Heart left ventricle (tissue), 16 donors: Measurements from ENCODE around the gene CCSER1. TPM values are rescaled to one million over a fixed set of nuclear protein-coding genes. Genes with fewer than 3 reads are reported as not detected.

Experiments
- ATAC-seq, 4 donors: fragments of 200-7000 bp; cut with Tn5 transposase; one replicate each; pipeline ENCODE4 v1.9.1; 2020 to 2022; ENCODE audit warnings: moderate library complexity in 4 of 4, mild to moderate bottlenecking in 3 of 4, moderate number of reproducible peaks in 1 of 4
- DNase-seq, 5 donors: peaks; one replicate each; pipeline ENCODE4 v3.0.0-alpha.2; 2020
- H3K27ac ChIP-seq, 12 donors: fragments of 200-600 bp; sonication (generic) in 4 of 12; one replicate each; pipeline versions ENCODE4 v1.5.0 to v1.8.0; 2016 to 2022; ENCODE audit warnings: mild to moderate bottlenecking in 2 of 12
- H3K27me3 ChIP-seq, 9 donors: fragments of 200-600 bp; sonication (generic) in 2 of 9; one replicate each; pipeline versions ENCODE4 v1.5.1 to v1.8.0; 2016 to 2022; ENCODE audit warnings: mild to moderate bottlenecking in 3 of 9
- H3K36me3 ChIP-seq, 9 donors: fragments of 200-600 bp; sonication (generic) in 2 of 9; one replicate each; pipeline versions ENCODE4 v1.5.0 to v1.8.0; 2018 to 2022; ENCODE audit warnings: mild to moderate bottlenecking in 2 of 9
- H3K4me1 ChIP-seq, 12 donors: fragments of 200-600 bp; sonication (generic) in 4 of 12; one replicate each; pipeline versions ENCODE4 v1.5.0 to v1.8.0; 2016 to 2022; ENCODE audit warnings: mild to moderate bottlenecking in 3 of 12
- H3K4me3 ChIP-seq, 12 donors: fragments of 200-600 bp; sonication (generic) in 4 of 12; one replicate each; pipeline versions ENCODE4 v1.5.0 to v1.8.0; 2017 to 2022; ENCODE audit warnings: mild to moderate bottlenecking in 9 of 12, moderate library complexity in 4 of 12
- H3K9me3 ChIP-seq, 12 donors: fragments of 200-600 bp; sonication (generic) in 4 of 12; one replicate each; pipeline versions ENCODE4 v1.5.0 to v1.8.0; 2016 to 2022; ENCODE audit warnings: mild to moderate bottlenecking in 1 of 12
- CTCF ChIP-seq, 12 donors: fragments of 200-600 bp; sonication (generic) in 4 of 12; IDR thresholded peaks; one replicate each; pipeline versions ENCODE4 v1.5.0 to v1.8.0; 2018 to 2022; ENCODE audit warnings: antibody characterized with exemption in 12 of 12, mild to moderate bottlenecking in 5 of 12
- POLR2A ChIP-seq, 2 donors: fragments of 450-650 bp; IDR thresholded peaks; one replicate each; pipeline ENCODE4 v1.6.1; 2017; ENCODE audit warnings: antibody characterized with exemption in 2 of 2, mild to moderate bottlenecking in 2 of 2, moderate library complexity in 2 of 2
- WGBS, 4 donors: extraction: QIAGEN DNeasy Blood & Tissue Kit in 2 of 4; methylation state at CpG; one replicate each; pipeline versions ENCODE4 v1.1.5 to v1.1.7; 2013 to 2018; 5-methylcytosine and 5-hydroxymethylcytosine counted together
- intact Hi-C, 10 donors: fragments of 100-400 bp; cut with DNase I; formaldehyde crosslinking; loops; one replicate each; pipeline versions ENCODE4 v1.11.1 to v1.14.2; 2022
- polyA plus RNA-seq, 2 donors: library from polyadenylated mRNA; stranded (reverse); fragments of 200-250 nt; gene quantifications; one replicate each; pipeline ENCODE4 v1.2.3, GENCODE V29; 2013
- total RNA-seq, 9 donors: library from RNA; depleted of rRNA in 2 of 9; stranded (reverse); fragments of >200 nt in 2 of 9; fragmentation: NEBNext Ultra II Directional in 3 of 9; extraction: Animal tissue kit (Norgen Biotek cat#: 25700) in 3 of 9; gene quantifications; one replicate each; pipeline versions ENCODE4 v1.1.0 to v1.2.4, GENCODE V29; 2016 to 2023
- donor health status: ischemic (EF 13 %, LVEDD 7.1; RV severe dilation, severe dysfunction).
- donor health status: healthy with polysubstance abuse.
- donor health status: DM: no; HTN: yes; CAD: no.
- donor health status: DM: no; HTN: no; CAD: no.
- donor health status: ischemic (EF 25% LVEDD 6.9; RV normal size, moderate dysfunction).
- donor health status: ischemic (EF 25% LVEDD 5.7; RV mildly dilated, moderate dysfunction).
- donor health status: healthy.
- donor health status: DM: yes; HTN: yes; CAD: no.
- donor health status: ischemic (EF 35%, LVEDD 5.7; RV mildly dilated, moderate dysfunction).
- donor health status: nonischemic (EF 11% LVEDD 7.7; RV severe dilation, severe dysfunction).
- donor health status: DM: yes; HTN: yes; CAD: no.
- donor health status: PGD.
- donor health status: ischemic (EF 29% LVEDD 5.4; RV normal size, mild dysfunction).
- donor health status: nonischemic (EF 23%, LVEDD 6.1; RV moderate dilation, normal function).

CCSER1 gene
- total and polyA plus RNA-seq, 11 donors = 2.5 to 15.8 (median 12.2) TPM

DNA sequence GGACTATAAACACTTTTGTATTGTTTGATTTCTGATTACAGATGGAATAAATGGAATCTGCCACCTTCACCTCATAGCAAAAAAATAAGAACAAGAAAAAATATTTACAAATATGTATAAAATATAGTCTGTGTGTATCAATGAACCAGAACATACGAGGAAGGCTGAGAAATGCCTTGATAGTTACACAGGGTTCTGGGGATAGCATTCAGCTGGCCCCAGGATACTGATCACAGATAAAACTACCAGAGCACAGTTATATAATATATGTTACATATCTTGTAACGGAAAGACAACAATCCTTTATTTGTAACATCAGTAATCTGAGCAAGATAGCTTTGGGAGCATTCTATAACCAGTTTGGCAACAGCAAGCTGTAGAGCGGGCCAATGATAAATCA is 1101.5 kb downstream of the CCSER1 start:
- intact Hi-C loops = no loop called here
- H3K4me3 ChIP-seq = no peak overlapping the region
- TF ChIP-seq CTCF (IDR thresholded peaks at IDR 0.05) = no peak
- no peak for TF ChIP-seq POLR2A (IDR thresholded peaks at IDR 0.05)
- DNase-seq = no peak
- no peaks in the 10 kb centered on the region for H3K9me3 ChIP-seq
- H3K27ac ChIP-seq = no peak overlapping the region
- ATAC-seq = no peak
- H3K4me1 ChIP-seq = no peaks in the 10 kb centered on the region
- no peaks in the 10 kb centered on the region for H3K36me3 ChIP-seq
- H3K27me3 ChIP-seq = no peaks in the 10 kb centered on the region
- 74 to 81% (median 80%) methylated on average over 3 of the region's 3 CpGs for WGBS, 4 donors

DNA sequence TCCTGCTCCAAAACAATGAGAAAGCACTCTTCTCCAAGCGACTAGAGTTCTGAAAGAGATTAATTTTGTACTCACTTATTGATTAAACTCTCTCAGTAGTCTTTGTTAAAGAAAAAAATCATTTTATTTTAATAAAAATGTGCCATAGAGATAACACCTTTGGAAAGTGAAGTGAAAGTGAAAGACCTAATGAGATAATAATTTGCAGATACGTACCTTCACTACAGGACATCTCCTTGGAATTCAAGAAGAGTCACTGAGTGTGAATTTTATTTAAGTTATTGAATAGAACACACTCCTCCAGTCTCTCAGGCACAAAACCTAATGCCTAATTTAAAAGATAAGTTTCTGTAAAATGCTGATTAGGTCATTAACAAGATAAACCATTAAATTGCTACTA is 1106.0 kb downstream of the CCSER1 start:
- ATAC-seq (no peak), DNase-seq (no peak)
- Histone ChIP-seq H3K27me3 (no peaks in the 10 kb centered on the region), H3K4me3 (no peak overlapping the region), H3K36me3 (no peaks in the 10 kb centered on the region), H3K9me3 (no peaks in the 10 kb centered on the region), H3K27ac (no peak overlapping the region), H3K4me1 (no peaks in the 10 kb centered on the region)
- WGBS, 4 donors = 63 to 76% (median 71%) methylated on average over 2 of the region's 2 CpGs
- intact Hi-C loops = no loop called here
- TF ChIP-seq CTCF (IDR thresholded peaks at IDR 0.05) (no peak), POLR2A (IDR thresholded peaks at IDR 0.05) (no peak)

DNA sequence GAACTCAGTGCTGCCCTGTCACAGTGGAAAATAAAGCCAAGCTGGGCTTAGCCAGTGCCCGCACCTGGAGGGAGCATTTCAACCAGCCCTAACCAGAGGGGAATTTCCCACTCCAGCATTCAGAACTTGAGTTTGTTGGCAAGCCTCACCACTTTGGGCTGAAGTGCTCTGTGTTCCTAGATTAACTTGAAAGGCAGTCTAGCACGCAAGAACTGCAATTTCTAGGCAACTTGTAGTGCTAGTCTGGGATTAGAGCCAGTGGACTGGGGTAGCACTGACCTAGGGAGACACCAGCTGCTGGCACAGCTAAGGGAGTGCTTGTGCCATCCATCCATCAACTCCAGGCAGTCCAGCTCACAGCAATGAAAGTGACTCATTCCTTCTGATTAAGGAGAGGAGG is 1115.9 kb downstream of the CCSER1 start:
- H3K9me3 ChIP-seq = peaks cover 0 to 20% (median 0%) of the 10 kb centered on the region in 12 donors
- WGBS, 4 donors = 38 to 49% (median 43%) methylated on average over 2 of the region's 2 CpGs
- DNase-seq = peak; percentile 59 to 84 (median 66)
- ATAC-seq = peak; percentile 99
- intact Hi-C loops = no loop called here
- TF ChIP-seq CTCF (IDR thresholded peaks at IDR 0.05) = no peak
- no peak for TF ChIP-seq POLR2A (IDR thresholded peaks at IDR 0.05)
- peaks cover 0 to 4% (median 0%) of the 10 kb centered on the region in 12 donors for H3K4me1 ChIP-seq
- no peak overlapping the region for H3K4me3 ChIP-seq
- no peaks in the 10 kb centered on the region for H3K36me3 ChIP-seq
- no peaks in the 10 kb centered on the region for H3K27me3 ChIP-seq
- H3K27ac ChIP-seq = peak overlapping the region in 1 of 12 donors; percentile 42

- Histone ChIP-seq H3K4me3 (no peak overlapping the region), H3K27ac (no peak overlapping the region), H3K4me1 (no peaks in the 10 kb centered on the region), H3K36me3 (no peaks in the 10 kb centered on the region), H3K27me3 (no peaks in the 10 kb centered on the region), H3K9me3 (peaks cover 0 to 6% (median 0%) of the 10 kb centered on the region in 12 donors)
- 86 to 90% (median 87%) methylated on average over 5 of the region's 5 CpGs for WGBS, 4 donors
- DNase-seq (peak in 1 of 5 donors; percentile 22), ATAC-seq (no peak)
- TF ChIP-seq POLR2A (IDR thresholded peaks at IDR 0.05) = no peak
- TF ChIP-seq CTCF (IDR thresholded peaks at IDR 0.05) = no peak
- intact Hi-C loops = no loop called here
These were observed 1128.8 kb downstream of the CCSER1 start for GRCh38 chr4:91256043-91256442.
